Hepatocyte (in vitro differentiated cells): ENCODE results near the gene SDK1. TPM values are rescaled to one million over a fixed set of nuclear protein-coding genes. Genes with fewer than 3 reads are reported as not detected.

Experiments used
- DNase-seq: peaks from one replicate; pipeline ENCODE4 v3.0.0-alpha.2; 2016; ENCODE audit warnings: low spot score
- H2AFZ ChIP-seq: fragments of 200-600 bp; sonication (generic); 2 replicates; pipeline ENCODE4 v1.6.0; 2016; ENCODE audit warnings: antibody characterized with exemption, mild to moderate bottlenecking
- H3K27ac ChIP-seq: fragments of 200-600 bp; sonication (generic); 2 replicates; pipeline ENCODE4 v1.5.1; 2016; ENCODE audit warnings: mild to moderate bottlenecking
- H3K27me3 ChIP-seq: fragments of 200-600 bp; sonication (generic); 2 replicates; pipeline ENCODE4 v1.6.1; 2016
- H3K36me3 ChIP-seq: fragments of 200-600 bp; sonication (generic); replicated peaks from 2 replicates; pipeline ENCODE4 v1.5.1; 2016; ENCODE audit warnings: low read depth; ENCODE audit not compliant: insufficient read depth
- H3K4me1 ChIP-seq: fragments of 200-600 bp; sonication (generic); 2 replicates; pipeline ENCODE4 v1.5.1; 2016; ENCODE audit warnings: mild to moderate bottlenecking, moderate library complexity; ENCODE audit not compliant: insufficient read depth
- H3K4me2 ChIP-seq: fragments of 200-600 bp; sonication (generic); 2 replicates; pipeline ENCODE4 v1.6.0; 2016
- H3K4me3 ChIP-seq: fragments of 200-600 bp; sonication (generic); 2 replicates; pipeline ENCODE4 v1.5.1; 2016; ENCODE audit warnings: mild to moderate bottlenecking
- H3K79me2 ChIP-seq: fragments of 200-600 bp; sonication (generic); 2 replicates; pipeline ENCODE4 v1.6.0; 2017; ENCODE audit warnings: mild to moderate bottlenecking
- H3K9me2 ChIP-seq: fragments of 200-600 bp; sonication (generic); replicated peaks from 2 replicates; pipeline ENCODE4 v1.6.0; 2017; ENCODE audit warnings: mild to moderate bottlenecking; ENCODE audit not compliant: insufficient read depth
- H3K9me3 ChIP-seq: fragments of 200-600 bp; sonication (generic); 2 replicates; pipeline ENCODE4 v1.5.1; 2016; ENCODE audit warnings: low read depth, mild to moderate bottlenecking
- H4K20me1 ChIP-seq: fragments of 200-600 bp; sonication (generic); 2 replicates; pipeline ENCODE4 v1.6.0; 2016; ENCODE audit warnings: mild to moderate bottlenecking; ENCODE audit not compliant: insufficient read depth, poor library complexity, severe bottlenecking
- EZH2 ChIP-seq: fragments of 200-600 bp; sonication (generic); IDR thresholded peaks from 2 replicates; pipeline ENCODE4 v1.6.1; 2016; ENCODE audit warnings: antibody characterized with exemption, mild to moderate bottlenecking, borderline replicate concordance
- EZH2phosphoT487 ChIP-seq: fragments of 200-600 bp; sonication (generic); IDR thresholded peaks from one replicate; pipeline ENCODE4 v1.6.1; 2018; ENCODE audit warnings: antibody characterized with exemption, mild to moderate bottlenecking, low read depth, moderate library complexity; ENCODE audit not compliant: unreplicated experiment, severe bottlenecking
- WGBS: methylation state at CpG from one replicate; pipeline ENCODE4 v1.1.6; 2016; ENCODE audit warnings: low lambda C conversion rate; ENCODE audit errors: missing lambda C conversion rate; 5-methylcytosine and 5-hydroxymethylcytosine counted together
- polyA plus RNA-seq: library from polyadenylated mRNA; unstranded; fragments of >200 nt; fragmentation: Nextera tagmentation; extraction: Ambion mirVana; gene quantifications from 2 replicates; pipeline ENCODE4 v1.2.1, GENCODE V29; 2016
- total RNA-seq: library from RNA; depleted of rRNA; stranded (reverse); fragments of >200 nt; gene quantifications from 2 replicates; pipeline ENCODE4 v1.2.3, GENCODE V29; 2014
- TF ChIP-seq, protein P1 (sequence below): fragments of 200-600 bp; sonication (generic); IDR thresholded peaks from 2 replicates; pipeline ENCODE4 v1.5.1; 2016; ENCODE audit warnings: antibody characterized with exemption, mild to moderate bottlenecking; ENCODE audit not compliant: poor library complexity

Gene SDK1
- total and polyA plus RNA-seq, 2 experiments from 2014 or later = 4.3 to 10.0 TPM

DNA sequence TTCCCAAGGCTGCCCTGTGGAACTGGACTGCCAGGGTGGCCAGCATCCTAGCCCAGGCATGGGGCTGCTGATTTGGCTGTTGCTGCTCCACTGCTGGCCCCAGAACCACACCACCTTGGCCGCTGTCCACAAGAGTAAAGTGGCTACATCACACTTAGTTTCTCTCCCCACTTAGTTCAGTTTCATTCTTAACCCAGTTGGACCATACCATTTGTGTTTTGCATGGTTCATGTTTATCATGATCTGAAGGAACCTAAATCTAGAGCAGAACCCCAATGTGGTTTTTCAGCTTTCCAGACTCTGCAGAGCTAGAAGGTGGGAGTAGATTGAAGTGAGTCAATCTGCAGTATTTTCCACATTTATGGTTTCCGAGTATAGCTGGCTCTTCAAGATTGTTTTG, 32.8 kb downstream of the SDK1 start:
- H4K20me1 ChIP-seq = no peaks in the 10 kb centered on the region
- H3K27ac ChIP-seq = no peak overlapping the region
- 98% methylated on average over 2 of the region's 2 CpGs for WGBS
- no peaks in the 10 kb centered on the region for H3K4me1 ChIP-seq
- peaks cover 14% of the 10 kb centered on the region for H3K79me2 ChIP-seq
- H3K36me3 ChIP-seq = no peaks in the 10 kb centered on the region
- no peak for DNase-seq
- H3K4me2 ChIP-seq = no peak overlapping the region
- no peak overlapping the region for H3K4me3 ChIP-seq
- H3K9me2 ChIP-seq = no peaks in the 10 kb centered on the region
- TF ChIP-seq, protein P1, sequence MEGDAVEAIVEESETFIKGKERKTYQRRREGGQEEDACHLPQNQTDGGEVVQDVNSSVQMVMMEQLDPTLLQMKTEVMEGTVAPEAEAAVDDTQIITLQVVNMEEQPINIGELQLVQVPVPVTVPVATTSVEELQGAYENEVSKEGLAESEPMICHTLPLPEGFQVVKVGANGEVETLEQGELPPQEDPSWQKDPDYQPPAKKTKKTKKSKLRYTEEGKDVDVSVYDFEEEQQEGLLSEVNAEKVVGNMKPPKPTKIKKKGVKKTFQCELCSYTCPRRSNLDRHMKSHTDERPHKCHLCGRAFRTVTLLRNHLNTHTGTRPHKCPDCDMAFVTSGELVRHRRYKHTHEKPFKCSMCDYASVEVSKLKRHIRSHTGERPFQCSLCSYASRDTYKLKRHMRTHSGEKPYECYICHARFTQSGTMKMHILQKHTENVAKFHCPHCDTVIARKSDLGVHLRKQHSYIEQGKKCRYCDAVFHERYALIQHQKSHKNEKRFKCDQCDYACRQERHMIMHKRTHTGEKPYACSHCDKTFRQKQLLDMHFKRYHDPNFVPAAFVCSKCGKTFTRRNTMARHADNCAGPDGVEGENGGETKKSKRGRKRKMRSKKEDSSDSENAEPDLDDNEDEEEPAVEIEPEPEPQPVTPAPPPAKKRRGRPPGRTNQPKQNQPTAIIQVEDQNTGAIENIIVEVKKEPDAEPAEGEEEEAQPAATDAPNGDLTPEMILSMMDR = no peak
- TF ChIP-seq EZH2phosphoT487 = no peak
- TF ChIP-seq EZH2 = no peak
- no peak overlapping the region for H2AFZ ChIP-seq
- H3K9me3 ChIP-seq = no peaks in the 10 kb centered on the region
- H3K27me3 ChIP-seq = no peaks in the 10 kb centered on the region

DNA sequence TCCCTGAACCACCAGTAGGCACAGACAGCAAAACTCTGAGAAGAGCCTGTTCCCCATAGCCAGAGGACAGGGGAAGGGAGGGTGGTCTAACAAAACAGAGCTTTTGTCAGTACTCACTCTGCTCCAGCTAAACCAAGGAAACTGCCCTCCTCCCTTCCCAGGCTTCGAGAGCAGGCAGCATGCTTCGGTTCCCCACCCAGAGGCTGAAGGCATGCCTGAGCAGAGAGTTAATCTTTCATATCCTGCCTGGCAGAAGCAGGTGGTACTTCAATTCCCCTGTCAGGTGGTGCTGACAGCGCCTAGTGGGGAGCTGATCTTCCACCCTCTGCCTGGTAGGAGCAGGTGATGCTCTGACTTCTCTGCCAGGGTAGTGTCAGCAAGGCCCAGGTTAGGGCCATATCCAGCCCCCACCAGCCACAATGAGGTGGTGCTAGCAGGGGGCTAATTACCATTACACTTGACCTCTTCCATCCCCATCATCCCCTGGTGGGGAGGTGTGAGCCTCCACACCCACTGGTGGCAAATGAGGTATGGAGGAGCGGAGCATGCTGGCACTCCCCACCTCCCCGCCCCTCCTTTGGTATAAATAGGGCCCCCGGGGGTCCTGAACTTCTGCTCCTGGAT, 35.1 kb downstream of the SDK1 start:
- H2AFZ ChIP-seq = no peak overlapping the region
- DNase-seq = no peak
- no peaks in the 10 kb centered on the region for H3K4me1 ChIP-seq
- no peaks in the 10 kb centered on the region for H3K27me3 ChIP-seq
- WGBS = 96% methylated on average over 6 of the region's 6 CpGs
- no peaks in the 10 kb centered on the region for H4K20me1 ChIP-seq
- no peak overlapping the region for H3K4me3 ChIP-seq
- H3K4me2 ChIP-seq = no peak overlapping the region
- peaks cover 14% of the 10 kb centered on the region for H3K79me2 ChIP-seq
- H3K9me3 ChIP-seq = no peaks in the 10 kb centered on the region
- TF ChIP-seq EZH2phosphoT487 (no peak), EZH2 (no peak)
- TF ChIP-seq, protein P1 = no peak
- no peaks in the 10 kb centered on the region for H3K36me3 ChIP-seq
- no peaks in the 10 kb centered on the region for H3K9me2 ChIP-seq
- no peak overlapping the region for H3K27ac ChIP-seq

DNA sequence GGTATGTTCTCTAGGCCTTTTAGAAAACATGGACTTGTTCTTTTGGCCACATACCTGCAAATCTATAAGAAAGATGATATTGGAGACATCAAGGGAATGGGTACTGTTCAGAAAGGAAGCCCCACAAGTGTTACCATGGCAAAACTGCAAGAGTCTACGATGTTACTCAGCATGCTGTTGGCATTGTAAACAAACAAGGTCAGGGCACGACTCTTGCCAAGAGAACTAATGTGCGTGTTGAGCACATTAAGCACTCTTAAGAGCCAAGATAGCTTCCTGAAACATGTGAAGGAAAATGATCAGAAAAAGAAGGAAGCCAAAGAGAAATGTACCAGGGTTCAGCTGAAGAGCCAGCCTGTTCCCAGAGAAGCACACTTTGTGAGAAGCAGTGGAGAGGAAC, 37.1 kb downstream of the SDK1 start:
- Histone ChIP-seq H3K4me1 (no peaks in the 10 kb centered on the region), H3K79me2 (peaks cover 14% of the 10 kb centered on the region), H3K9me3 (no peaks in the 10 kb centered on the region), H3K27me3 (no peaks in the 10 kb centered on the region), H3K4me3 (no peak overlapping the region), H4K20me1 (no peaks in the 10 kb centered on the region), H3K27ac (no peak overlapping the region), H3K4me2 (no peak overlapping the region), H2AFZ (no peak overlapping the region), H3K9me2 (no peaks in the 10 kb centered on the region), H3K36me3 (no peaks in the 10 kb centered on the region)
- no peak for DNase-seq
- 86% methylated on average over 3 of the region's 3 CpGs for WGBS
- no peak for TF ChIP-seq EZH2phosphoT487
- TF ChIP-seq, protein P1 = no peak
- TF ChIP-seq EZH2 = no peak
